Mucosa of stomach (tissue), 1 donor: ENCODE results near the gene TCHP.
"Not testable (repeated sequence)": the region's sequence is repeated elsewhere in the genome, so short reads cannot be mapped to it uniquely, and the experiment has no call there.

ENCODE experiments used
- H3K27me3 ChIP-seq: one replicate; pipeline ENCODE4 v1.7.0; 2013; ENCODE audit warnings: mild to moderate bottlenecking, low read length; ENCODE audit not compliant: control insufficient read depth, insufficient read depth
- H3K36me3 ChIP-seq: one replicate; pipeline ENCODE4 v1.7.0; 2013; ENCODE audit warnings: low read length; ENCODE audit not compliant: control insufficient read depth, insufficient read depth
- H3K4me1 ChIP-seq: one replicate; pipeline ENCODE4 v1.7.0; 2013; ENCODE audit warnings: mild to moderate bottlenecking, low read length; ENCODE audit not compliant: control insufficient read depth, insufficient read depth
- H3K4me3 ChIP-seq: one replicate; pipeline ENCODE4 v1.7.0; 2013; ENCODE audit warnings: low read length
- H3K9ac ChIP-seq: one replicate; pipeline ENCODE4 v1.7.0; 2013; ENCODE audit warnings: mild to moderate bottlenecking, low read length, moderate library complexity
- H3K9me3 ChIP-seq: one replicate; pipeline ENCODE4 v1.7.0; 2013; ENCODE audit warnings: mild to moderate bottlenecking, low read length, moderate library complexity; ENCODE audit not compliant: control insufficient read depth
- donor health status: Pancreatic carcinoma.

TCHP gene

GRCh38 chr12:109919456-109919855 lies 19.4 kb downstream of the TCHP start:
- Histone ChIP-seq H3K27me3 (no peaks in the 10 kb centered on the region), H3K4me1 (no peaks in the 10 kb centered on the region), H3K36me3 (peaks cover 7% of the 10 kb centered on the region), H3K9me3 (no peaks in the 10 kb centered on the region), H3K4me3 (no peak overlapping the region), H3K9ac (no peak overlapping the region)

- H3K9me3 ChIP-seq, result no peaks in the 10 kb centered on the region
- H3K9ac ChIP-seq, result no peak overlapping the region
- no peak overlapping the region for H3K4me3 ChIP-seq
- no peaks in the 10 kb centered on the region for H3K4me1 ChIP-seq
- no peaks in the 10 kb centered on the region for H3K27me3 ChIP-seq
- no peaks in the 10 kb centered on the region for H3K36me3 ChIP-seq
Observed at GRCh38 chr12:109920261-109920780, 20.2 kb downstream of the TCHP start.

GRCh38 chr12:109921982-109922381 lies 21.9 kb downstream of the TCHP start:
- Histone ChIP-seq H3K9ac (no peak overlapping the region), H3K27me3 (no peaks in the 10 kb centered on the region), H3K4me1 (no peaks in the 10 kb centered on the region), H3K4me3 (no peak overlapping the region), H3K9me3 (no peaks in the 10 kb centered on the region), H3K36me3 (no peaks in the 10 kb centered on the region)

- H3K36me3 ChIP-seq, result no peaks in the 10 kb centered on the region
Observed at GRCh38 chr12:109923038-109923437, 23.0 kb downstream of the TCHP start.

GRCh38 chr12:109923481-109924245 lies 23.6 kb downstream of the TCHP start:
- H3K4me1 ChIP-seq, result no peaks in the 10 kb centered on the region
- no peaks in the 10 kb centered on the region for H3K36me3 ChIP-seq
- H3K9me3 ChIP-seq, result no peaks in the 10 kb centered on the region
- no peak overlapping the region for H3K4me3 ChIP-seq
- H3K27me3 ChIP-seq, result no peaks in the 10 kb centered on the region
- no peak overlapping the region for H3K9ac ChIP-seq

More at GRCh38 chr12:109923038-109923437, 23.0 kb downstream of the TCHP start:
- no peaks in the 10 kb centered on the region for H3K27me3 ChIP-seq
- H3K9ac ChIP-seq, result no peak overlapping the region
- no peaks in the 10 kb centered on the region for H3K4me1 ChIP-seq
- H3K9me3 ChIP-seq, result no peaks in the 10 kb centered on the region
- H3K4me3 ChIP-seq, result no peak overlapping the region

GRCh38 chr12:109925185-109925840 lies 25.2 kb downstream of the TCHP start:
- Histone ChIP-seq H3K9me3 (no peaks in the 10 kb centered on the region), H3K36me3 (no peaks in the 10 kb centered on the region), H3K4me1 (no peaks in the 10 kb centered on the region), H3K27me3 (no peaks in the 10 kb centered on the region), H3K9ac (no peak overlapping the region), H3K4me3 (no peak overlapping the region)

GRCh38 chr12:109926016-109926415 lies 25.9 kb downstream of the TCHP start:
- Histone ChIP-seq H3K36me3 (no peaks in the 10 kb centered on the region), H3K4me1 (no peaks in the 10 kb centered on the region), H3K27me3 (no peaks in the 10 kb centered on the region), H3K9ac (no peak overlapping the region), H3K9me3 (no peaks in the 10 kb centered on the region), H3K4me3 (no peak overlapping the region)

GRCh38 chr12:109926488-109927210 lies 26.6 kb downstream of the TCHP start:
- no peaks in the 10 kb centered on the region for H3K9me3 ChIP-seq
- H3K4me1 ChIP-seq, result no peaks in the 10 kb centered on the region
- H3K27me3 ChIP-seq, result no peaks in the 10 kb centered on the region
- no peaks in the 10 kb centered on the region for H3K36me3 ChIP-seq
- H3K4me3 ChIP-seq, result no peak overlapping the region
- no peak overlapping the region for H3K9ac ChIP-seq

- Histone ChIP-seq H3K4me3 (no peak overlapping the region), H3K27me3 (no peaks in the 10 kb centered on the region), H3K9ac (no peak overlapping the region), H3K4me1 (no peaks in the 10 kb centered on the region), H3K9me3 (no peaks in the 10 kb centered on the region), H3K36me3 (no peaks in the 10 kb centered on the region)
Observed at GRCh38 chr12:109927622-109928021, 27.5 kb downstream of the TCHP start.

GRCh38 chr12:109928058-109928656 lies 28.1 kb downstream of the TCHP start:
- no peak overlapping the region for H3K9ac ChIP-seq
- H3K27me3 ChIP-seq, result no peaks in the 10 kb centered on the region
- H3K9me3 ChIP-seq, result no peaks in the 10 kb centered on the region
- no peak overlapping the region for H3K4me3 ChIP-seq
- no peaks in the 10 kb centered on the region for H3K36me3 ChIP-seq
- no peaks in the 10 kb centered on the region for H3K4me1 ChIP-seq

GRCh38 chr12:109929326-109929725 lies 29.3 kb downstream of the TCHP start:
- H3K27me3 ChIP-seq, H3K9me3 ChIP-seq, H3K4me1 ChIP-seq, H3K9ac ChIP-seq, H3K36me3 ChIP-seq, H3K4me3 ChIP-seq: not testable (repeated sequence)
